PC-3 (cell line): Measurements from ENCODE around the gene CPNE7. TPM values are rescaled to one million over a fixed set of nuclear protein-coding genes. Genes with fewer than 3 reads are reported as not detected.

ENCODE experiments used
- ATAC-seq: fragments of 200-7000 bp; cut with Tn5 transposase; 2 replicates; pipeline ENCODE4 v1.9.1; 2020; ENCODE audit warnings: mild to moderate bottlenecking, moderate library complexity
- BruUV-seq: library from RNA; stranded (reverse); fragments of 400-500 nt; replicated peaks from 2 replicates; lab custom pipeline; 2021; lab: Mats Ljungman, UMichigan
- CTCF ChIA-PET: fragments of 300-600 bp; sonication (Branson Sonifier 250); formaldehyde crosslinking; loops from one replicate; lab custom pipeline; 2022; ENCODE audit warnings: antibody characterized with exemption; lab: Charles Lee
- POLR2A ChIA-PET: fragments of 300-600 bp; sonication (Branson Sonifier 250); formaldehyde crosslinking; loops from one replicate; lab custom pipeline; 2022; ENCODE audit warnings: antibody characterized with exemption; ENCODE audit not compliant: unreplicated experiment; lab: Charles Lee
- DNase-seq: peaks from one replicate; pipeline ENCODE4 v3.0.0-alpha.2; 2015
- H2AFZ ChIP-seq: fragments of 300-600 bp; sonication (generic); 2 replicates; pipeline ENCODE4 v1.6.0; 2016; ENCODE audit warnings: antibody characterized with exemption, low read length
- H3F3A ChIP-seq: fragments of 300-600 bp; sonication (generic); one replicate; pipeline ENCODE4 v1.6.0; 2017; ENCODE audit warnings: antibody characterized with exemption, low read length, control low read depth, mild to moderate bottlenecking; ENCODE audit not compliant: unreplicated experiment
- H3K27ac ChIP-seq: fragments of 300-600 bp; sonication (generic); 2 replicates; pipeline ENCODE4 v1.5.1; 2016; ENCODE audit warnings: mild to moderate bottlenecking, low read length
- H3K27me3 ChIP-seq: fragments of 300-600 bp; sonication (generic); 2 replicates; pipeline ENCODE4 v1.6.1; 2016; ENCODE audit warnings: low read length, mixed read lengths
- H3K36me3 ChIP-seq: fragments of 300-600 bp; sonication (generic); 2 replicates; pipeline ENCODE4 v1.6.1; 2016; ENCODE audit warnings: low read depth, mixed run types, low read length, mixed read lengths
- H3K4me1 ChIP-seq: fragments of 300-600 bp; sonication (generic); 2 replicates; pipeline ENCODE4 v1.5.1; 2016; ENCODE audit warnings: low read length; ENCODE audit not compliant: insufficient read depth
- H3K4me2 ChIP-seq: fragments of 300-600 bp; sonication (generic); 2 replicates; pipeline ENCODE4 v1.6.0; 2016; ENCODE audit warnings: low read length
- H3K4me3 ChIP-seq: fragments of 300-600 bp; sonication (generic); 2 replicates; pipeline ENCODE4 v1.5.1; 2016; ENCODE audit warnings: mild to moderate bottlenecking, low read length, mixed read lengths
- H3K79me2 ChIP-seq: fragments of 300-600 bp; sonication (generic); 2 replicates; pipeline ENCODE4 v1.6.1; 2017; ENCODE audit warnings: low read length, mixed read lengths
- H3K9ac ChIP-seq: fragments of 300-600 bp; sonication (generic); 2 replicates; pipeline ENCODE4 v1.6.0; 2016; ENCODE audit warnings: mild to moderate bottlenecking, low read length
- H3K9me2 ChIP-seq: fragments of 300-600 bp; sonication (generic); replicated peaks from 2 replicates; pipeline ENCODE4 v1.6.1; 2016; ENCODE audit warnings: mixed run types, low read length, mixed read lengths
- H3K9me3 ChIP-seq: fragments of 300-600 bp; sonication (generic); 2 replicates; pipeline ENCODE4 v1.6.1; 2016; ENCODE audit warnings: low read length, mixed read lengths
- H4K20me1 ChIP-seq: fragments of 300-600 bp; sonication (generic); 2 replicates; pipeline ENCODE4 v1.6.1; 2016; ENCODE audit warnings: low read length, mixed read lengths
- CTCF ChIP-seq: fragments of 300-600 bp; sonication (generic); conservative IDR thresholded peaks from 2 replicates; pipeline ENCODE4 v1.5.1; 2017; ENCODE audit warnings: antibody characterized with exemption, low read depth, mild to moderate bottlenecking, low read length
- EZH2 ChIP-seq: fragments of 300-600 bp; sonication (generic); IDR thresholded peaks from one replicate; pipeline ENCODE4 v1.6.1; 2017; ENCODE audit warnings: antibody characterized with exemption, mild to moderate bottlenecking, low read length; ENCODE audit not compliant: unreplicated experiment
- EZH2phosphoT487 ChIP-seq: fragments of 300-600 bp; sonication (generic); IDR thresholded peaks from 2 replicates; pipeline ENCODE4 v1.6.1; 2018; ENCODE audit warnings: mild to moderate bottlenecking, antibody characterized with exemption, low read length, borderline replicate concordance
- intact Hi-C: fragments of 100-400 bp; cut with micrococcal nuclease; formaldehyde crosslinking; loops from 2 replicates; pipeline ENCODE4 v1.9.0; 2023
- total RNA-seq: library from RNA; depleted of rRNA; stranded (reverse); fragments of >200 nt; gene quantifications from 2 replicates; pipeline ENCODE4 v1.2.3, GENCODE V29; 2014

The CPNE7 gene
- total RNA-seq, 1 experiment from 2014 or later, result 29.7 TPM

GRCh38 chr16:89560378-89561141 is 15.0 kb upstream of the CPNE7 start, which contains the start of gene RPL13:
Gene RPL13, plus strand, starts transcription at chr16:89560682. Its CDS starts 278 bp downstream, at chr16:89560960.
- Histone ChIP-seq H4K20me1 (peaks cover 41% of the 10 kb centered on the region), H3K4me3 (peak within 1 kb of the TSS; percentile 99), H3K9ac (peak within 1 kb of the TSS; percentile 99), H3K9me2 (no peaks in the 10 kb centered on the region), H3K9me3 (no peaks in the 10 kb centered on the region), H2AFZ (peak within 1 kb of the TSS; percentile 63; the same call in 1 of the 2 replicates), H3F3A (peaks cover 12% of the 10 kb centered on the region), H3K79me2 (peaks cover 41% of the 10 kb centered on the region), H3K36me3 (peaks cover 41% of the 10 kb centered on the region), H3K27ac (peak within 1 kb of the TSS; percentile 93), H3K4me2 (peak within 1 kb of the TSS; percentile 99), H3K4me1 (peaks cover 49% of the 10 kb centered on the region), H3K27me3 (no peaks in the 10 kb centered on the region)
- DNase-seq (peak; percentile 94), ATAC-seq (peak; percentile 67)
- ChIA-PET CTCF (no interaction called here), POLR2A (no interaction called here)
- intact Hi-C loops, result no loop called here
- no peak for TF ChIP-seq EZH2
- TF ChIP-seq CTCF, result no peak
- no peak for TF ChIP-seq EZH2phosphoT487
- no TSS peak for BruUV-seq

- ATAC-seq, result no peak
- peak overlapping the region; percentile 99 for H3K4me3 ChIP-seq
- no peak for TF ChIP-seq CTCF
- peaks cover 41% of the 10 kb centered on the region for H4K20me1 ChIP-seq
- H3K36me3 ChIP-seq, result peaks cover 41% of the 10 kb centered on the region
- H3K9ac ChIP-seq, result peak overlapping the region; percentile 99
- DNase-seq, result no peak
- POLR2A ChIA-PET, result no interaction called here
- peaks cover 41% of the 10 kb centered on the region for H3K79me2 ChIP-seq
- H3K4me2 ChIP-seq, result peak overlapping the region; percentile 99
- no peaks in the 10 kb centered on the region for H3K27me3 ChIP-seq
- CTCF ChIA-PET, result no interaction called here
- H3K27ac ChIP-seq, result peak overlapping the region; percentile 93
- H2AFZ ChIP-seq, result no peak overlapping the region
- no peaks in the 10 kb centered on the region for H3K9me3 ChIP-seq
- H3K9me2 ChIP-seq, result no peaks in the 10 kb centered on the region
- intact Hi-C loops, result no loop called here
- peaks cover 52% of the 10 kb centered on the region for H3K4me1 ChIP-seq
- no TSS peak for BruUV-seq
- peaks cover 18% of the 10 kb centered on the region for H3F3A ChIP-seq
These were observed 14.2 kb upstream of the CPNE7 start for GRCh38 chr16:89561142-89561883.
